D341Med (cell line): ENCODE results near the gene ABCA13.
A peak's percentile ranks its signal among the peaks of the same experiment; 100 is the strongest.
"Not testable (repeated sequence)": the region's sequence is repeated elsewhere in the genome, so short reads cannot be mapped to it uniquely, and the experiment has no call there.

Experiments used
- DNase-seq: peaks from one replicate; pipeline ENCODE4 v3.0.0; 2012; ENCODE audit warnings: low spot score

The ABCA13 gene

GRCh38 chr7:48171202-48171601 is at the start of gene ABCA13:
Gene ABCA13 (plus strand): TSS chr7:48171458. CDS start chr7:48171484, 26 bp downstream.
- no peak for DNase-seq

GRCh38 chr7:48126037-48126436 is 45.2 kb upstream of the ABCA13 start:
- DNase-seq: no peak

- DNase-seq: no peak
These were observed 40.6 kb upstream of the ABCA13 start for GRCh38 chr7:48130658-48131108.

GRCh38 chr7:48132792-48133191 is 38.5 kb upstream of the ABCA13 start:
- DNase-seq: no peak

GRCh38 chr7:48139459-48139858 is 31.8 kb upstream of the ABCA13 start:
- DNase-seq: no peak

- no peak for DNase-seq
These were observed 31.1 kb upstream of the ABCA13 start for GRCh38 chr7:48140001-48140681.

- no peak for DNase-seq
These were observed 29.7 kb upstream of the ABCA13 start for GRCh38 chr7:48141521-48141920.

GRCh38 chr7:48144291-48144768 is 26.9 kb upstream of the ABCA13 start:
- no peak for DNase-seq

GRCh38 chr7:48147078-48147591 is 24.1 kb upstream of the ABCA13 start:
- no peak for DNase-seq

- not testable (repeated sequence) for DNase-seq
These were observed 23.6 kb upstream of the ABCA13 start for GRCh38 chr7:48147690-48148089.

- DNase-seq: no peak
These were observed 22.9 kb upstream of the ABCA13 start for GRCh38 chr7:48148311-48148710.

GRCh38 chr7:48149058-48149457 is 22.2 kb upstream of the ABCA13 start:
- no peak for DNase-seq

- no peak for DNase-seq
These were observed 21.2 kb upstream of the ABCA13 start for GRCh38 chr7:48150086-48150485.

- peak; percentile 40 for DNase-seq
These were observed 16.4 kb upstream of the ABCA13 start for GRCh38 chr7:48154792-48155413.

GRCh38 chr7:48158404-48158803 is 12.9 kb upstream of the ABCA13 start:
- DNase-seq: no peak

GRCh38 chr7:48161407-48162125 is 9.7 kb upstream of the ABCA13 start:
- DNase-seq: no peak

- DNase-seq: no peak
These were observed 6.1 kb upstream of the ABCA13 start for GRCh38 chr7:48165157-48165556.

GRCh38 chr7:48168159-48168558 is 3.1 kb upstream of the ABCA13 start:
- DNase-seq: no peak

GRCh38 chr7:48170506-48170905 is 752 bp upstream of the ABCA13 start:
- no peak for DNase-seq

GRCh38 chr7:48173313-48173712 is 2.1 kb downstream of the ABCA13 start:
- DNase-seq: no peak

- no peak for DNase-seq
These were observed 2.6 kb downstream of the ABCA13 start for GRCh38 chr7:48173756-48174382.

- DNase-seq: no peak
These were observed 3.8 kb downstream of the ABCA13 start for GRCh38 chr7:48175019-48175418.
